ENCODE measurements around the gene LYSMD1. TPM values are rescaled to one million over a fixed set of nuclear protein-coding genes. Genes with fewer than 3 reads are reported as not detected.
A peak's percentile ranks its signal among the peaks of the same experiment; 100 is the strongest.

LYSMD1 gene
- total RNA-seq, 1 donor from 2014 or later, result 14.0 TPM

- Mint-ChIP-seq H3K36me3 (ENCODE audit: insufficient read depth) (peaks cover 31% of the 10 kb centered on the region), H3K4me3 (ENCODE audit: low read depth) (no peak overlapping the region), H3K27me3 (no peaks in the 10 kb centered on the region), H3K9me3 (ENCODE audit: low read depth) (no peaks in the 10 kb centered on the region), H3K4me1 (ENCODE audit: low read depth) (peaks cover 12% of the 10 kb centered on the region), H3K27ac (no peak overlapping the region)
- DNase-seq (ENCODE audit: low spot score, unreplicated experiment), result no peak
- no peak for TF ChIP-seq CTCF (IDR thresholded peaks at IDR 0.05; ENCODE audit: unreplicated experiment)
Measured at GRCh38 chr1:151184211-151184610, 18.5 kb upstream of the LYSMD1 start.

GRCh38 chr1:151176514-151177045, 10.9 kb upstream of the LYSMD1 start:
- Mint-ChIP-seq H3K9me3 (ENCODE audit: low read depth) (no peaks in the 10 kb centered on the region), H3K4me1 (ENCODE audit: low read depth) (no peaks in the 10 kb centered on the region), H3K4me3 (ENCODE audit: low read depth) (no peak overlapping the region), H3K27ac (no peak overlapping the region), H3K36me3 (ENCODE audit: insufficient read depth) (peaks cover 29% of the 10 kb centered on the region), H3K27me3 (no peaks in the 10 kb centered on the region)
- no peak for TF ChIP-seq CTCF (IDR thresholded peaks at IDR 0.05; ENCODE audit: unreplicated experiment)
- no peak for DNase-seq (ENCODE audit: low spot score, unreplicated experiment)

GRCh38 chr1:151175863-151176262, 10.2 kb upstream of the LYSMD1 start, which contains the start of gene TMOD4:
Gene TMOD4 (minus strand): TSS chr1:151175981. CDS start chr1:151174875, 1,106 bp downstream.
- Mint-ChIP-seq H3K4me1 (ENCODE audit: low read depth) (no peaks in the 10 kb centered on the region), H3K4me3 (ENCODE audit: low read depth) (no peak within 1 kb of the TSS), H3K27ac (no peak within 1 kb of the TSS), H3K36me3 (ENCODE audit: insufficient read depth) (peaks cover 25% of the 10 kb centered on the region), H3K9me3 (ENCODE audit: low read depth) (no peaks in the 10 kb centered on the region), H3K27me3 (no peaks in the 10 kb centered on the region)
- DNase-seq (ENCODE audit: low spot score, unreplicated experiment), result no peak
- peak; percentile 48 for TF ChIP-seq CTCF (IDR thresholded peaks at IDR 0.05; ENCODE audit: unreplicated experiment)

- Mint-ChIP-seq H3K9me3 (ENCODE audit: low read depth) (no peaks in the 10 kb centered on the region), H3K4me3 (ENCODE audit: low read depth) (no peak overlapping the region), H3K36me3 (ENCODE audit: insufficient read depth) (peaks cover 22% of the 10 kb centered on the region), H3K4me1 (ENCODE audit: low read depth) (no peaks in the 10 kb centered on the region), H3K27ac (no peak overlapping the region), H3K27me3 (no peaks in the 10 kb centered on the region)
- DNase-seq (ENCODE audit: low spot score, unreplicated experiment), result no peak
- no peak for TF ChIP-seq CTCF (IDR thresholded peaks at IDR 0.05; ENCODE audit: unreplicated experiment)
Measured at GRCh38 chr1:151175041-151175741, 9.5 kb upstream of the LYSMD1 start.

- Mint-ChIP-seq H3K27ac (no peak overlapping the region), H3K4me1 (ENCODE audit: low read depth) (peaks cover 6% of the 10 kb centered on the region), H3K27me3 (no peaks in the 10 kb centered on the region), H3K36me3 (ENCODE audit: insufficient read depth) (peaks cover 16% of the 10 kb centered on the region), H3K9me3 (ENCODE audit: low read depth) (no peaks in the 10 kb centered on the region), H3K4me3 (ENCODE audit: low read depth) (no peak overlapping the region)
- no peak for TF ChIP-seq CTCF (IDR thresholded peaks at IDR 0.05; ENCODE audit: unreplicated experiment)
- no peak for DNase-seq (ENCODE audit: low spot score, unreplicated experiment)
Measured at GRCh38 chr1:151171190-151171589, 5.5 kb upstream of the LYSMD1 start.
